Globus pallidus (tissue), 1 donor: ENCODE data around the gene SLC24A3.
A peak's percentile ranks its signal among the peaks of the same experiment; 100 is the strongest.
"Not testable (repeated sequence)": the region's sequence is repeated elsewhere in the genome, so short reads cannot be mapped to it uniquely, and the experiment has no call there.

Source experiments
- DNase-seq: peaks from one replicate; pipeline ENCODE4 v3.0.0-alpha.2; 2015; ENCODE audit warnings: low spot score

SLC24A3 gene

DNA sequence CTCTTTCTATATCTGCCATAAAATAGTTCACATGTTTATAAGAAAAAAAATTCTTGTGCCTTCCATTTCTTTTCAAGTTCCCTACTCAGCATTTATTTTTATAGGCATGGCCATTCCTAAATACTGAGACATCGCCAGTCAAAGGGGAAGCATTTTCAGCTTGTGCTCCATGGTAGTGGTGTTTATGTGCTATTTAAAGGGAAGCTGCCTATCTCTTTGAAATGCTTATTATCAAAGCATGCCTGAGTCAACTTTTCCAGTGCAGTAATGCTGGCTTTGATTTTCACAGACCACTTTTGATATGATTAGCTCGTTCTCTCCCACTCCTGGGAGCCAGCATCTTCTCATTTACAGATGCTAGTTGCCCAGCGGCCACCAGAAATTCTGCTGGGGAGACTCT is 421.5 kb downstream of the SLC24A3 start:
- DNase-seq, result no peak

DNA sequence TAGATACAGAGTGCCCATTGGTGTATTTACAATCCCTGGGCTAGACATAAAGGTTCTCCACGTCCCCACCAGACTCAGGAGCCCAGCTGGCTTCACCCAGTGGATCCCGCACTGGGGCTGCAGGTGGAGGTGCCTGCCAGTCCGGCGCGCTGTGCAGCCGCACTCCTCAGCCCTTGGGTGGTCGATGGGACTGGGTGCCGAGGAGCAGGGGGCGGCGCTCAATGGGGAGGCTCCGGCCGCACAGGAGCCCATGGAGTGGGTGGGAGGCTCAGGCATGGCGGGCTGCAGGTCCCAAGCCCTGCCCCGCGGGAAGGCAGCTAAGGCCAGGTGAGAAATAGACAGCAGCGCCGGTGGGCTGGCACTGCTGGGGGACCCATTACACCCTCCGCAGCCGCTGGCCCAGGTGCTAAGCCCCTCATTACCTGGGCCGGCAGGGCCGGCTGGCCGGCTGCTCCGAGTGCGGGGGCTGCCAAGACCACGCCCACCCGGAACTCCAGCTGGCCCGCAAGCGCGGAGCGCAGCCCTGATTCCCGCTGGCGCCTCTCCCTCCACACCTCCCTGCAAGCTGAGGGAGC is 427.1 kb downstream of the SLC24A3 start:
- not testable (repeated sequence) for DNase-seq

DNA sequence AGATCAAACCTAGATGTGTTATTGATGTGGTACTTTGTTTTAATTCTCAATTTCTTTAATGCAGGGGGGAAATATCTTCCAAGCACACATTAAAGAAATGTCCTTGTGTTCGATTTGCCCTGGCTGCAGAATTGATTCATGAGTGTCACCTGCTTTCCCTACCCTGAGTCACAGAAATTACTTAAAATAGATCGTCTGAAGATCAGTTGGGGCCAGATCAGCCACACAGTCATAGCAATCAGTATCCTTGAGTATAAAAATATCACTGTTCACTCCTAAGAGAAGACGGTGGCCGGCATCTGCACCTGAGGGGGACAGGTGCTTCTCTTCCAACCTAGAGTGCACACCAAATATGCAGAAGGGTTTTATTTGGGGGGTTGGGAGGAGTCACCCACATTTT is 430.4 kb downstream of the SLC24A3 start:
- no peak for DNase-seq

DNA sequence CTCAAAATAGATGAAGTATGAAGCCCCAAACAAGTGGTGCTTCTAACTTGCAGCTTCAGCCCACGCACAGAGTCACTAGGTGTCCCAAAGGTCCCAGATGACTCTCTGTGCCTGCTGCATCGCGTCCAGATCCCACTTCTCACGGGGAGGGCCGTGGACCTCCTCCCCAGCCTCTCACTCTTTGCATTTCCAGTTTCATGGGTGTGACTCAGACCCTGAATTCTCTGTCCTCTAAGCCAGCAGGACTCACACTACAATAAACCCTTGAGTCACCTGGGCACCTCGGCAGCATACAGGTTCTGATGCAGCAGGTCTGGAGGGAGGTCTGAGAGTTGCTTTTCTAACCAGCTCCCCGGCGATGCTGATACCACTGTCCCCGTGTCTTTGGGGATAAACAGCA is 431.6 kb downstream of the SLC24A3 start:
- DNase-seq, result no peak

DNA sequence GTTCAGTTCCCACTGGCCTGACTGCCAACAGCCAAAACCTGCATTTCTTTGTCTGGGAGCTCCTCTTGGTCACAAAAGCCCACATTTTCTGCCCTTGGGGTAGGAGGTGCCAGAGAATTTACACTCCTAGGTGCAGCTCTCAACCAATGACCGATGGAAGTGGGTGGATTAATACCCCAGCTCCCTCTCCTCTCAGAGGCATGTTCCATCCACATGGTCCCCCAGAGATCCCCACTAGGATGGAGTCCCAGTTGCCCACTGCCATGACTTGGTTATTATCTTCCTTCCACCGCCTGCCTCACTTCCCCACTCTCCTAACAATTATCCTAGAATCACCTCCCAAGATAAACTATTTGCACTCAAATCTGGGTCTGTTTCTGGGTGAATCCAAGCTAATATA is 434.5 kb downstream of the SLC24A3 start:
- DNase-seq, result no peak

DNA sequence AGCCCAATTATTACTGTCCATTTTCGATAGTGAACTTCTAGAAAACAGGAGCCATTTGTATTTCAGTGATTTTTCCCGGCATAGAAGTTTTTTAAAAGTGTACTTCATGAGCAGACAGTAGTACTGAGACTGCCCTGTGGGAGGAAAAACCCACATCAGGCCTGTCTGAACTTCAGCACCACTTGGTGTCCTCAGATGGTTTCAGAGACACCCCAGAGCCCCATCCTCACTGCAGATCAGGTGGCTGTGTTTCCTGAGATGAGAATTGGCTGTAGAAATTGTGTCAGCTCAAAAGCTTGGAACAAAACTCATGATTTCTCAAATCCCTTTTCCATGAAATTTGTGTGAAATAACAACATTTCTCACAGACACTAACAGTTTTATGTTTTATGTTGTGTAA is 435.6 kb downstream of the SLC24A3 start:
- DNase-seq, result no peak

DNA sequence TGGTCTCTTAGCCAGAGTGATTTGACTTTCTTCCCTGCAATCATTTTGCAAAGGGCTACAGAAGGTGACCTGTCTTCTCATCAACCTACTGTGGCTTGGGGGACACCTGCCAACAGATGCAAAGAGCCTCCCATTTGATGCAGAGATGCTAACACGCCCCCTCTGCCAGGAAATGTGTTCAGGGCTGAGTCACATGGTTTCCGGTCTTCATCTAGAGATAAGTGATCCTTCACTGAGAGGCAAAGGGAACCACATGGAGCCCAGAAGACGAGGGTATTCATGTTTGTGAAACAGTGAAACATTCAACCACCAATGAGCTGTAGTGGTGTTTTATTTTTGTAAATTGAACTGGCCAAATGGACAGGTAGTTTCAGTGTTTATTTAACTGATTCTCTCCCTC is 436.6 kb downstream of the SLC24A3 start:
- no peak for DNase-seq

DNA sequence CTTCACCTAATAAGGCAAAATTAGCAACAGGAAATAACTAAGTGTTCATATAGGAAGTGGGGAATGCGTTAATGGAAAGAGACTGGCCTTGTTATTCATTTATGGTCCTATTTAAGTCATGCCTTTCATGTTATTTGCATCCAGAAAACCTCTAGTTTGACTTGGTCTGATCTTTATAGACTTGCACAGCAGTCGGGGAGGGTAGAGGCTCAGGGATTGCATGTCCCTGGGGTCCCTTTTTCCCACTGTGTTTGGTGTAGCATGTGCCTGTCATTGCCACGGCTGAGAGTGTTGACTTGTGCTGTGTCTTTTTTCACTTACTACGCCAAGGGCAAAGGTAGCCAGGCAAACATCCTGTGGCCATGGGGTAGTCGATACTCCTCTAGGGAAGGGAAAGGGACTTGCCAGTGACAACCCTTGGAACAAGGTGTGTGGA is 440.2 kb downstream of the SLC24A3 start:
- DNase-seq, result no peak

DNA sequence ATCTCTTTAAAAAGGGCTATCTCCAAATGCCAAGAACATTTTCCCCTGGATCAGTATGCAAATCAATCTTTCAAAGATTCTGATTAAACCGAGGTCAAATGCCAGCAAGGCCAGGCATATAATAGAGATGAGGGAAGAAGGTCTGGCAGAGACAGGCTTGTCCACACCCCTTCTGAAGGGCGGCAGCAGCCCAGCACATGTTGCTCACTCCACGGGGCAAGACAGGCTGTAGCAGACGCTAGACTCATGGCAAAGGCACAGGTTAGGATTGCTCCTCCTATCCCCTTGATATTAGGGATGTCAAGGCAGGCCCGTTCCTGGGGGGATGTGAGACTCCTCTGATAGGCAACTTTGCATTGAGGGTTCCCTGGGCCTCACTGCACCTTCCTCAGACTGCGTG is 440.9 kb downstream of the SLC24A3 start:
- DNase-seq, result no peak

DNA sequence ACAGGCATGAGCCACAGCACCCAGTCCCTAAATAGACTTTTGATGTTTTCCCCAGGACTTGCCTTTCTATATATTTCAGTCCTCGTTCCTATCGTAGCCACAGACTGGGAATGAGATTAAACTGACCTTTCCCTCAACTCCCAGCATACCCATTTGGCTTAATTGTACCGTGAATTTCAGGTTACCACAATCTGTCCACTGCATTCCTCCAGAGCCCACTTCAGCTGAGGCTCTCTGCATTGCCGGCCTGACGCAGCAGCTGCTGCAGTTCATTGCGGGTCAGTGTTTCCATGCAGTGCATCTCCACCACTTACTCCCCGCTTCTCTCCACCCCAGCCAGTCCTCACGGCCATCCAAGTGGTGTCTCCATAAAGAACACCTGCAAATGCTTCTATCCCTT is 442.5 kb downstream of the SLC24A3 start:
- no peak for DNase-seq

DNA sequence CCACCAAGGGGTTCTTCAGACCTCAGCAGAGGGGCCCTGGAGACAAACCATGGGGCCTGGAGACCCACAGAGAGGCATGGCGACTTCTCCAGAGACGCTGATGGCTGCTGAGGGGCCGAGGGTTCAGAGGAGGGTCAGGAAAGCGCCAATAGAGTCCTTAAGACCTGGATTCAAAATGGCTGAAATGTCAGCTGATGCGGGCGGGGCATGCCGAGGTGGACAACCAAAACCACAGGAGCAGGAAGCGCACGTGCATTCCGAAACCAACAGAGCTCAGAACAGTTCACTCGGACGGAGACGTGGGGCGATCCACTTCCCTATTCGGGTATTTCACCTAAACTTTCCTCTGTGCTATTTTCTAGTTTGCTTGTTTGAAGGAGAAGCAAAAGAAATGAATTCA is 445.7 kb downstream of the SLC24A3 start:
- no peak for DNase-seq

DNA sequence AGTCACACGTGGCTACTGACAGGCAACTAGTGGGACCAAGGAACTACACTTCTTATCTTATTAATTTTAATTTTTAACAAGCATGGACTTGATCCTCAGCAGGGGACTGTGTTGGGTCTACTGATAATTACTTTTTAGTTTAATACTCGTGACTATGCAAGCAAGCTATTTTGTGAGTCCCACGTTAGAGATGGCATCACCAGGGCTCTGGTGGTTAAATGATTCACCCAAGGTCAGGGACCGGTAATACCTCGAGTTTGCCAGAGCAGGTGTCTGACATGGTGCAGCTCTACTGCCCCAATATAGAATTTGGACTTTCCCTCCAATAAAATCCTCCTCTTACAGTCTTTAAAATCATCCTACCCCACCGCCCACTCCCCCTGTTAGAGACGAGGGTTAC is 447.0 kb downstream of the SLC24A3 start:
- DNase-seq, result no peak

DNA sequence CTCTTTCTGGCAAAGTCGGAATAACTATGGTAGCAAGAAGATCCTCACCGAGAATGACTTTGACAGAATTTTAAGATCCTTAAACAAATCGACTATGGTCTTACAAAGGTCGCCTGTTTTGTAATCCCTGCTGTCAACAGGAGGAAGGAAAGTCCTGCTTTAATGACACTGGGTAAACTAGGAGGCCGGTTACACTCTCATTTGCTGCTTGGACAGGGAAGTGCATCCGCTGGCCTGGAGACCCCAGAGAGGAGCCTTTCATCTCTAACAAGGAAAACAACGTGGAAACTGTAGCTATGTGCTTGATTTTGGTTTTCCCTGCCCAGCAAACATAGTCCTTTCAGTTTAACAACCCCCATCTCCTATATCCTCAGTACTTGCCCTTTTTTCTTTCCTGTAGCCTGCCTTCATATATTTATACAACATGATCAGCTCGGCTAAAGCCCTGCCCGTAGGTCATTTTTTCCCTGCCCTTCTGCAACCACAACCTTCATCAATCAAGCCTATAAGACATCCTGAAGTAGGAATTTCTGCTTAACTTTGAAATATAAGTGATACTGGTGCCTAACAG is 448.5 kb downstream of the SLC24A3 start:
- no peak for DNase-seq

DNA sequence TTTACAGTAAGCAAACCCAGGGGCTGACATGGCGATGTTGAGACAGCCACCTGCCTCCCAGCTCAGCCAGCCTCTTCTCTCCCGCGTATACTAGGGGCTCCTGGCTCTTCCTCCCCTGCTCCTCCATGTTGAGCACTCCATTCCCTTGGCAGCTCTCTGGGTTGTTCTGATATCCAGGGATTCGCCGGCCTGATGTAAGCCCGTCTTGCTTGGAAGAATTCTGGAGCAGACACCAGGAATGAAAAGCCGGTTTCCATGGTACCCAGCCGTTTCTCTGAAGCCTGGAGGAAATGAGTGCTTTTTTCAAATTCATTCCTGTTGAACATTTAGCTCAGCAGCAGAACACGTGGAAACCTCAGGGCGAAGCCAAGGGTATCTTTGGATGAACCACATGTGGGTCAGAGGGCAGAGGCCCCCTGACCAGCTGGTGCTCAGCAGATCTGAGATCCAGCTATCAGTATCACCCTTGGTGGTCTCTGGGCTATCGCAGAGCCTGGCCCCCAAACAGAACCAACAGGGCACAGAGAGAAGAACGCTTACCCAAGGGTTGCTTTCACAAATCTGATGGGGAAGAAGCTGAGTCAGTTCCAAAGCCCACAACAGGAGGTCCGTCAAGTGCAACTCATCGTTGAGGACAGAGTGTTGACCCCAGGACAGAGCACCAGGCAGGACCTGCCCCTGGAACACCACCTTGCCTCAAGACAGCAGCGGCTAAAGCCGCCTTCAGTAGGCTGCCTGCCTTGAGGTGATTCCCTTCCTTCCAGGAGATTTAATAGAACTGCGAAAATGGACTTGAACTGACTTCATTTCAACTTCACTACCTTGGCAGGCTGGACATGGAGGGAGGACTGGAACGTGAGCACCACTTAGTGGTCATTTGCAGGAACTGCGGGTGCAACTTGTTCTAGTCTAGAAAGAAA is 449.5 kb downstream of the SLC24A3 start:
- DNase-seq, result peak; percentile 70

DNA sequence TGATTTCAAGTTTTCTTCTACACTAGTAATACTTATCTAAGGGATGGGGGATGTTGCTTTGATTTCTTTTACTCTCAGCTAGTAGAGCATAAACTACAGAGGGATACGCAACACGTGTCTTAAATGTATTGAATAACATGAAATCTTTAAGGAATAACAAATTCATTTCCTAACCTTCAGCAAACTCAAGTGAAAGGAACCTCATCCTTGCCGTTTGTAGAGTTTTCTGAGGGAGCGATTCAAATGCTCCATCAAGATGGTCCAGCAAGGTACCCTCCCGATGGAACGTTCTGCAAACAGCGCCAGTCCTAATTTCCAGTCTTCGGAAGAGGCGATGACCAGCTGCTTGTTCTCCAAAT is 450.2 kb downstream of the SLC24A3 start:
- no peak for DNase-seq

DNA sequence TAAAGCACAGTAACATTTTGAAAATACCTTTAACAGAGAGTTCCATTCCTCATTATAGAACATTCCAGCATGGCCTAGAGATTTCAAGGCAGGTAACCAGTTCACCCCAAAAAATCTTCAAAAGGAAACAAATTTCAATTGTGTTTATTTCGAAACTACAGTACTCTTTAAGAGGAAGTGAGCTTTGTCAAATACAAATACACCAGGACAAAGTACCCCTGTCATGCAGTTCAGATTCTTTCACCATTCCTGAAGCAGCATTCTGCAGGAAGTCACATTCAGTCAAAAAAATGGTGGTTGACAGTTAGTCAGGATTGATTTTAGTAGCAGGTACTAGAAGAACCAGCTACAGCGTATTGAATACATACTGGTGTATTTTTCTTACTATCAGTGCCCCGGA is 456.0 kb downstream of the SLC24A3 start:
- DNase-seq, result no peak

DNA sequence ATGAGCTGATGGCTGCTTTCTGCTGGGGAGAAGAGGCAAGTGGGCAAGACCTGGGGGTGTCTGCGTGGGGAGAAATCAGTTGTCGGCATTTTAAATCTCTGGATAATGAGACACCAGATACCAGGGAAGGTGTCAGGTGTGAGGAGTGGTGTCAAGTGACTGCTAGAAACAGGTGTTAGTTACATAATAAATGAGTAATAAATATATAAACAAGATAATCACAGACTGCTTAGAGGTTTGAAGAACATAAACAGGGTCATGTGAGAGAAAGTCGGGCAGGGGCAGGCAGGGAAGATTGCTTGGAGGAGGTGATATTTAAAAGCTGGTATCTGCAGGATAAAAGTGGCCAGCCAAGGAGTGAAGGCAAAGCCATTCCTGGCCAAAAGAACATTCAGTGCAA is 458.4 kb downstream of the SLC24A3 start:
- DNase-seq, result no peak

DNA sequence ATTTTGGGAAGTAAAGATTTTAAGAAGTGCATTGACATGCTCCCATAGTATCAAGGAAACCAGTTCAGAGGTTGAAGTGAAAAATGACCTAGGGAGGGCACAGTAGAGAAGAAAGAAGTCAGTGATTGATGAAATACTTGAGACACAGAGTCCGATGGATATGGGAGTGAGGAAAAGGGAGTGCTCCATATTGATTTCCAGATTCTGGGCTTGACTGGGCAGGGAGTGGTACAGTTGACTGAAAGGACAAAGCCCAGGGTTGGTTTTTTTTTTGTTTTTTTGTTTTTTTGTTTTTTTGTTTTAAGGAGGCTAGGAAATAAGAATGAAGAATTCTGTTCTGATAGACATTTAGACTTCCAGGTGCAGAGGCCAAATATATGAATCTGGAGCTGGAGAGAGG is 458.9 kb downstream of the SLC24A3 start:
- no peak for DNase-seq

DNA sequence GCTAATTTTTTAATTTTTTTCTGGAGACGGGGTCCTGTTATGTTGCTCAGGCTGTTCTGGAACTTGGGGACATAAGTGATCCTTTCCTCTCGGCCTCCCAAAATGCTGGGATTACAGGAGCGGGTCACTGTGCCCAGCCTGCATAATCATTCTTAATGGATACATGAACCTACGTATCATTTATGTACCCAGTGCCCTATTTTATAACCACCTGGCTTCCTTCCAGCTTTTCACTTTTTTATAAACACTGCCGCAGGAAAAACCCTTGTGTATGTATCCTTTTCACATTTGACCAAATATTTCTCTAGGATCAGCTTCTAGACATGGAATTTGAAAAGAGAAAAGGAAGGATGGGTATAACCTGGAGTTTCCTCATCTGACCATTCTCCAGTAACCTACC is 460.1 kb downstream of the SLC24A3 start:
- DNase-seq, result no peak

DNA sequence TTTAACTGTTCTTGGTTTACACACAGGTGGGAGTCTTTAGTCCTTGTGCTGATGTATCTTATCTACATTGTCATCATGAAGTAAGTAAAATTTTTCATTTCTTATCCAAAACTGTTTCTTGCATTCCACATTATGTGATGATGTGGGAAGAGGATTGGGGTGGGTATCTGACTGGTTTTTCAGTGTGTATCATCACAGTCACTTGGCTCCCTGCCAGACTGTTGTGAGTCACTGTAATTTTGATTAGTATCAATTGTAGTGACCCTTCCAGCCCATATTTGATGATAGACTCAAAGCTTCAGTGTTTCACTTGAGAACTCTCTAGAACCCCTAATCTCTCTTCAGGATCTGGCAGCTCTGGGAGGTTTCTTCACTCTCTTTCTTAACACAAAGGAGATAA is 461.1 kb downstream of the SLC24A3 start:
- no peak for DNase-seq

DNA sequence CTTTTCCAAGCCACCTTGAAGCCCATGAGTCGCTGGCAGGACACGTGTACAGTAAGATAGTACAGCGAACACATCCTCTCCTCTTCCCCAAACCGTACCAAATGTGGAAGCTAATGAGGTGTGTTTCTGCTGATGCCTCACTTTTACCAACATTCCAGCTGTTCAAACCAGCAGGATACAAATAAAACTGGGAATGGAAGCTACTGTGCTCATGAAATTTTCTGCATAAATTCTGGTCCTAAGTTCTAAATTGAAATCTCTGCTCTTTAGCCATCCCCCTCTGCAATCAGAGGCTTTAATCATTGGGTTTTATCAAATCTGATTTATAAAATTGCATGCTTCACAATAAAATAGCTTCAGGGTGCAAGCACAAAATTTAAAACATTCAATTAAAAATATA is 463.8 kb downstream of the SLC24A3 start:
- no peak for DNase-seq

DNA sequence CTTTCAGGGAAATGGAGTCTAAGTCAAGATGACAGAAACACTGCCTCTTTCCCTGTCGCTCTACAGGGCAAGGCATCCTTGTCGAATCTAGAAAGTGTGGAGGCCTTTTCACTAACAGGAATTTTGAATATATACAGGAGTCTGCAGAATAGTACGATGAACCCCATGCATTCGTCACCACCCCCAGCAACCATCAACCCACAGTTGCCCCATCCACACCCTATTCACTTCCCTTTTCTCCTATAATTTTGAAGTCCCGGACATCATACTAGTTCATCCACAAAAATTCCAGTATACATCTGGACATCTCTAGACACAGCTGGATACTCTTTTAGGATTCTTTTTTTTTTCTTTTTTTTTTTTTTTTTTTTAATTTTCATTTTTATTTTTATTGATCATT is 464.9 kb downstream of the SLC24A3 start:
- DNase-seq, result no peak

DNA sequence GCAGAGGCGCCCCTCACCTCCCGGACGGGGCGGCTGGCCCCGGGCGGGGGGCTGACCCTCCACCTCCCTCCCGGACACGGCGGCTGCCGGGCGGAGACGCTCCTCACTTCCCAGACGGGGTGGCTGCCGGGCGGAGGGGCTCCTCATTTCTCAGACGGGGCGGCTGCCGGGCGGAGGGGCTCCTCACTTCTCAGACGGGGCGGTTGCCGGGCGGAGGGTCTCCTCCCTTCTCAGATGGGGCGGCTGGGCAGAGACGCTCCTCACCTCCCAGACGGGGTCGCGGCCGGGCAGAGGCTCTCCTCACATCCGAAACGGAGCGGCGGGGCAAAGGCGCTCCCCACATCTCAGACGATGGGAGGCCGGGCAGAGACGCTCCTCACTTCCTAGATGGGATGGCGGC is 466.1 kb downstream of the SLC24A3 start:
- not testable (repeated sequence) for DNase-seq
